Uterus (tissue), 4 donors: ENCODE measurements around the gene LCE7A. TPM values are rescaled to one million over a fixed set of nuclear protein-coding genes. Genes with fewer than 3 reads are reported as not detected.

Experiments
- DNase-seq, 2 donors: peaks; one replicate each; pipeline ENCODE4 v3.0.0-alpha.2; 2019 to 2020
- H3K27ac ChIP-seq, 2 donors: fragments of 200-600 bp; sonication (generic); 1 replicate in 1 of 2; 2 replicates in 1 of 2; pipeline ENCODE4 v1.5.1; 2016 to 2018
- H3K27me3 ChIP-seq, 2 donors: fragments of 200-600 bp; sonication (generic); one replicate each; pipeline ENCODE4 v1.5.1; 2018 to 2019; ENCODE audit warnings: control low read depth in 1 of 2
- H3K36me3 ChIP-seq, 2 donors: fragments of 200-600 bp; sonication (generic); one replicate each; pipeline ENCODE4 v1.5.1; 2019; ENCODE audit warnings: control low read depth in 1 of 2
- H3K4me1 ChIP-seq, 2 donors: fragments of 200-600 bp; sonication (generic); one replicate each; pipeline ENCODE4 v1.5.1; 2018 to 2019; ENCODE audit warnings: control low read depth in 1 of 2
- H3K4me3 ChIP-seq, 2 donors: fragments of 200-600 bp; sonication (generic); 1 replicate in 1 of 2; 2 replicates in 1 of 2; pipeline ENCODE4 v1.5.1; 2018 to 2019; ENCODE audit warnings: mild to moderate bottlenecking in 1 of 2
- H3K9me3 ChIP-seq, 2 donors: fragments of 200-600 bp; sonication (generic); one replicate each; pipeline ENCODE4 v1.5.1; 2019; ENCODE audit warnings: control low read depth in 1 of 2
- CTCF ChIP-seq, 4 experiments: fragments of 200-600 bp in 2 of 4; fragments of 450-650 bp in 2 of 4; sonication (generic) in 2 of 4; IDR thresholded peaks; one replicate each; pipeline ENCODE4 v1.5.1; 2016 to 2019; ENCODE audit warnings: antibody characterized with exemption in 4 of 4, mild to moderate bottlenecking in 2 of 4, moderate library complexity in 1 of 4
- POLR2A ChIP-seq, 2 donors: fragments of 450-650 bp; IDR thresholded peaks; one replicate each; pipeline ENCODE4 v1.6.1; 2016; ENCODE audit warnings: antibody characterized with exemption in 2 of 2, mild to moderate bottlenecking in 1 of 2, moderate library complexity in 1 of 2
- intact Hi-C: fragments of 100-400 bp; cut with DNase I; formaldehyde crosslinking; loops from one replicate; pipeline ENCODE4 v1.15.1; 2023; ENCODE audit warnings: low total_unique reads
- total RNA-seq, 4 donors: library from RNA; depleted of rRNA in 3 of 4; stranded (reverse); fragments of >200 nt in 3 of 4; gene quantifications; one replicate each; pipeline versions ENCODE4 v1.1.0 to v1.2.4, GENCODE V29; 2014 to 2023
- donor health status: DM: yes; HTN: yes; CAD: no.

LCE7A gene
- total RNA-seq, 4 donors from 2014 or later = not detected

- Histone ChIP-seq H3K9me3 (no peaks in the 10 kb centered on the region), H3K27me3 (no peaks in the 10 kb centered on the region), H3K4me3 (no peak overlapping the region), H3K36me3 (no peaks in the 10 kb centered on the region), H3K4me1 (no peaks in the 10 kb centered on the region), H3K27ac (no peak overlapping the region)
- no peak for TF ChIP-seq POLR2A (IDR thresholded peaks at IDR 0.05)
- TF ChIP-seq CTCF (IDR thresholded peaks at IDR 0.05) = no peak
- intact Hi-C loops = no loop called here
- DNase-seq = no peak
Measured at GRCh38 chr1:152899883-152900282, 40.1 kb downstream of the LCE7A start.

GRCh38 chr1:152901631-152902030 lies 41.8 kb downstream of the LCE7A start:
- H3K27me3 ChIP-seq = no peaks in the 10 kb centered on the region
- no peaks in the 10 kb centered on the region for H3K4me1 ChIP-seq
- TF ChIP-seq POLR2A (IDR thresholded peaks at IDR 0.05) = no peak
- TF ChIP-seq CTCF (IDR thresholded peaks at IDR 0.05) = no peak
- H3K36me3 ChIP-seq = no peaks in the 10 kb centered on the region
- intact Hi-C loops = no loop called here
- no peak overlapping the region for H3K4me3 ChIP-seq
- no peaks in the 10 kb centered on the region for H3K9me3 ChIP-seq
- no peak for DNase-seq
- no peak overlapping the region for H3K27ac ChIP-seq

- Histone ChIP-seq H3K4me3 (no peak overlapping the region), H3K9me3 (no peaks in the 10 kb centered on the region), H3K36me3 (no peaks in the 10 kb centered on the region), H3K27ac (no peak overlapping the region), H3K27me3 (no peaks in the 10 kb centered on the region), H3K4me1 (no peaks in the 10 kb centered on the region)
- DNase-seq = no peak
- intact Hi-C loops = no loop called here
- TF ChIP-seq CTCF (IDR thresholded peaks at IDR 0.05) = no peak
Measured at GRCh38 chr1:152902636-152903035, 42.8 kb downstream of the LCE7A start.

GRCh38 chr1:152904688-152905440 lies 45.1 kb downstream of the LCE7A start:
- no peak for DNase-seq

More at GRCh38 chr1:152904688-152905440, 45.1 kb downstream of the LCE7A start:
- no peak for TF ChIP-seq CTCF (IDR thresholded peaks at IDR 0.05)
- no peak for TF ChIP-seq POLR2A (IDR thresholded peaks at IDR 0.05)
- H3K27ac ChIP-seq = no peak overlapping the region
- H3K36me3 ChIP-seq = no peaks in the 10 kb centered on the region
- H3K9me3 ChIP-seq = no peaks in the 10 kb centered on the region
- intact Hi-C loops = no loop called here
- no peak overlapping the region for H3K4me3 ChIP-seq
- H3K27me3 ChIP-seq = no peaks in the 10 kb centered on the region
- H3K4me1 ChIP-seq = no peaks in the 10 kb centered on the region
